ENCODE data around the gene ZMYND8.

DNA sequence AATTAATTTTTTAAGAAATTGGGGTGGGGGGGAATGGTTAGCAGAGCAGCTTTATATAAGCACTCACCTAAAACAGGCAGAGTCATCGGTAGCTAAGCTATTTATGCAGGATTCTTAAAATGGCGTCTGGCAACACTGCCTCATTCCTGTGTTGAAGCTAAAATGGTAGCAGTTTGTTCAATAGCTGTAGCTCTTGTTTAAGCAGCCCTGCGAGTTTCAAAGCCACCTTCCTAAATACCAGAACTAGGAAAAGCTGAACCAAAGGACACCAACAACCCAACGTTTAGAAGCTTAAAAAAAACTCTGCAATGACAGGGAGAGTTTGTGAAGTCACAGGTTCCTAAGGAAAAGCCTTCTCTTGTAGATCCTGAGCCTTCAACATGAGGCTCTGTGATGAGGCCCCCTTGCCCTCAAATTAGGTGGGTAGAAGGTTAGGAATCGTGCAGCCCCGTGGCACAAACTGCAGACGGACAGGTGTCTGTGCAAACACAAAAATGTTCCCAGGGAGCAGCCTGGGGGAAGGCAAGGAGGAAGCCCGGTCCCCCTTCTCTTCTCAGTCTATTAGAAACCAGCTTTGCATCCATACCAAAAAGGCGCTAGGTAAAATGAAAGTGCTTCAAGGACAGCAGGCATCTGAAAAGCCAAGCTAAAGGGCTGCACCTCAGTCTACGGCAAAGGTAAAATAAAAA lies 4.7 kb downstream of the ZMYND8 start:
- TF ChIP-seq, protein P1, sequence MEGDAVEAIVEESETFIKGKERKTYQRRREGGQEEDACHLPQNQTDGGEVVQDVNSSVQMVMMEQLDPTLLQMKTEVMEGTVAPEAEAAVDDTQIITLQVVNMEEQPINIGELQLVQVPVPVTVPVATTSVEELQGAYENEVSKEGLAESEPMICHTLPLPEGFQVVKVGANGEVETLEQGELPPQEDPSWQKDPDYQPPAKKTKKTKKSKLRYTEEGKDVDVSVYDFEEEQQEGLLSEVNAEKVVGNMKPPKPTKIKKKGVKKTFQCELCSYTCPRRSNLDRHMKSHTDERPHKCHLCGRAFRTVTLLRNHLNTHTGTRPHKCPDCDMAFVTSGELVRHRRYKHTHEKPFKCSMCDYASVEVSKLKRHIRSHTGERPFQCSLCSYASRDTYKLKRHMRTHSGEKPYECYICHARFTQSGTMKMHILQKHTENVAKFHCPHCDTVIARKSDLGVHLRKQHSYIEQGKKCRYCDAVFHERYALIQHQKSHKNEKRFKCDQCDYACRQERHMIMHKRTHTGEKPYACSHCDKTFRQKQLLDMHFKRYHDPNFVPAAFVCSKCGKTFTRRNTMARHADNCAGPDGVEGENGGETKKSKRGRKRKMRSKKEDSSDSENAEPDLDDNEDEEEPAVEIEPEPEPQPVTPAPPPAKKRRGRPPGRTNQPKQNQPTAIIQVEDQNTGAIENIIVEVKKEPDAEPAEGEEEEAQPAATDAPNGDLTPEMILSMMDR (IDR thresholded peaks at IDR 0.05 in 2 of 3, conservative IDR thresholded peaks at IDR 0.05 in 1 of 3; ENCODE audit: borderline replicate concordance in 1 of 3, insufficient read depth in 1 of 3, low read depth in 2 of 3, low read length in 2 of 3), result no peak
- TF ChIP-seq, protein P2, sequence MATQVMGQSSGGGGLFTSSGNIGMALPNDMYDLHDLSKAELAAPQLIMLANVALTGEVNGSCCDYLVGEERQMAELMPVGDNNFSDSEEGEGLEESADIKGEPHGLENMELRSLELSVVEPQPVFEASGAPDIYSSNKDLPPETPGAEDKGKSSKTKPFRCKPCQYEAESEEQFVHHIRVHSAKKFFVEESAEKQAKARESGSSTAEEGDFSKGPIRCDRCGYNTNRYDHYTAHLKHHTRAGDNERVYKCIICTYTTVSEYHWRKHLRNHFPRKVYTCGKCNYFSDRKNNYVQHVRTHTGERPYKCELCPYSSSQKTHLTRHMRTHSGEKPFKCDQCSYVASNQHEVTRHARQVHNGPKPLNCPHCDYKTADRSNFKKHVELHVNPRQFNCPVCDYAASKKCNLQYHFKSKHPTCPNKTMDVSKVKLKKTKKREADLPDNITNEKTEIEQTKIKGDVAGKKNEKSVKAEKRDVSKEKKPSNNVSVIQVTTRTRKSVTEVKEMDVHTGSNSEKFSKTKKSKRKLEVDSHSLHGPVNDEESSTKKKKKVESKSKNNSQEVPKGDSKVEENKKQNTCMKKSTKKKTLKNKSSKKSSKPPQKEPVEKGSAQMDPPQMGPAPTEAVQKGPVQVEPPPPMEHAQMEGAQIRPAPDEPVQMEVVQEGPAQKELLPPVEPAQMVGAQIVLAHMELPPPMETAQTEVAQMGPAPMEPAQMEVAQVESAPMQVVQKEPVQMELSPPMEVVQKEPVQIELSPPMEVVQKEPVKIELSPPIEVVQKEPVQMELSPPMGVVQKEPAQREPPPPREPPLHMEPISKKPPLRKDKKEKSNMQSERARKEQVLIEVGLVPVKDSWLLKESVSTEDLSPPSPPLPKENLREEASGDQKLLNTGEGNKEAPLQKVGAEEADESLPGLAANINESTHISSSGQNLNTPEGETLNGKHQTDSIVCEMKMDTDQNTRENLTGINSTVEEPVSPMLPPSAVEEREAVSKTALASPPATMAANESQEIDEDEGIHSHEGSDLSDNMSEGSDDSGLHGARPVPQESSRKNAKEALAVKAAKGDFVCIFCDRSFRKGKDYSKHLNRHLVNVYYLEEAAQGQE (IDR thresholded peaks at IDR 0.05; ENCODE audit: low read depth), result no peak
- no peak for TF ChIP-seq SRF (IDR thresholded peaks at IDR 0.05; ENCODE audit: low read depth)
- no peak for TF ChIP-seq EGR1 (IDR thresholded peaks at IDR 0.05; ENCODE audit: low read depth)
- TF ChIP-seq ZFX (IDR thresholded peaks at IDR 0.05), result no peak
- TF ChIP-seq SIN3A (IDR thresholded peaks at IDR 0.05; ENCODE audit: low read depth), result no peak
- no peak for TF ChIP-seq POLR2AphosphoS5 (IDR thresholded peaks at IDR 0.05; ENCODE audit: low read depth, low read length)
- TF ChIP-seq SP1 (IDR thresholded peaks at IDR 0.05; ENCODE audit: low read depth), result no peak
- no peak for TF ChIP-seq ZNF274 (IDR thresholded peaks at IDR 0.05; ENCODE audit: low read depth, low read length)
- TF ChIP-seq EZH2phosphoT487 (IDR thresholded peaks at IDR 0.05; ENCODE audit: borderline replicate concordance), result no peak
- TF ChIP-seq POLR2A (IDR thresholded peaks at IDR 0.05; ENCODE audit: borderline replicate concordance, extremely low read depth, insufficient read depth, insufficient read length), result no peak
- no peak for TF ChIP-seq CEBPB (IDR thresholded peaks at IDR 0.05; ENCODE audit: low read depth)
- no peak for TF ChIP-seq EZH2 (IDR thresholded peaks at IDR 0.05)

All from HCT116 (cell line).